CD4-positive, alpha-beta T cell treated with Interleukin-1 beta for 1 hour (primary cell): Measurements from ENCODE around the gene CHRDL2.
"Not testable (repeated sequence)": the region's sequence is repeated elsewhere in the genome, so short reads cannot be mapped to it uniquely, and the experiment has no call there.

ENCODE experiments used
- DNase-seq, 2 donors: peaks; one replicate each; pipeline ENCODE4 v3.0.0-alpha.2; 2020 to 2022

The CHRDL2 gene

GRCh38 chr11:74663315-74663714 is 67.9 kb downstream of the CHRDL2 start:
- no peak for DNase-seq

- DNase-seq, result no peak
Measured at GRCh38 chr11:74662487-74663103, 68.6 kb downstream of the CHRDL2 start.

GRCh38 chr11:74659124-74659523 is 72.1 kb downstream of the CHRDL2 start:
- DNase-seq, result not testable (repeated sequence)

- no peak for DNase-seq
Measured at GRCh38 chr11:74654976-74655375, 76.2 kb downstream of the CHRDL2 start.

GRCh38 chr11:74650498-74650897 is 80.7 kb downstream of the CHRDL2 start:
- no peak for DNase-seq

- DNase-seq, result no peak
Measured at GRCh38 chr11:74648894-74649293, 82.3 kb downstream of the CHRDL2 start.

GRCh38 chr11:74647831-74648230 is 83.4 kb downstream of the CHRDL2 start:
- no peak for DNase-seq

- DNase-seq, result no peak
Measured at GRCh38 chr11:74647404-74647803, 83.8 kb downstream of the CHRDL2 start.

DNA sequence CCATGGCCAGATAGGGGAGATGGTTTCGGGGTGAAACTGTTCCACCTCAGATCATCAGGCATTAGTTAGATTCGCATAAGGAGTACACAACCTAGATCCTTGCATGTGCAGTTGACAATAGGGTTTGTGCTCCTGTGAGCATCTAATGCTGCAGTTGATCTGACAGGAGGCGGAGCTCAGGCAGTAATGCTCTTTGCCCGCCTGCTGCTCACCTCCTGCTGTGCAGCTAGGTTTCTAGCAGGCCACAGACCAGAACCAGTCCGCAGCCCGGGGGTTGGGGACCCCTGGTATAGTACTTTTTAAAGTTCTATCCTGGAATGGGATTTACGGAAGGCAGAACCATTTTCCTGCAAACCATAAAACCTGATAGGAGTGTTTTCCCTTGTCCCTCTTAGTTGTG is 84.3 kb downstream of the CHRDL2 start:
- DNase-seq, result no peak
